Parathyroid adenoma (tissue), 2 donors: ENCODE results near the gene CD302.

Experiments used
- H2AFZ ChIP-seq: fragments of 300-600 bp; sonication (generic); one replicate; pipeline ENCODE4 v1.7.0; 2017; ENCODE audit warnings: antibody characterized with exemption, mild to moderate bottlenecking
- H3K27ac ChIP-seq: fragments of 300-600 bp; sonication (generic); one replicate; pipeline ENCODE4 v1.7.0; 2017
- H3K27me3 ChIP-seq: fragments of 300-600 bp; sonication (generic); one replicate; pipeline ENCODE4 v1.7.0; 2017; ENCODE audit warnings: low read length; ENCODE audit not compliant: control insufficient read depth, insufficient read depth
- H3K36me3 ChIP-seq: fragments of 300-600 bp; sonication (generic); one replicate; pipeline ENCODE4 v1.7.0; 2017; ENCODE audit warnings: low read length; ENCODE audit not compliant: control insufficient read depth, insufficient read depth
- H3K4me1 ChIP-seq: fragments of 300-600 bp; sonication (generic); one replicate; pipeline ENCODE4 v1.7.0; 2017; ENCODE audit warnings: control low read depth
- H3K4me2 ChIP-seq: fragments of 300-600 bp; sonication (generic); one replicate; pipeline ENCODE4 v1.7.0; 2017; ENCODE audit warnings: low read length
- H3K4me3 ChIP-seq: fragments of 300-600 bp; sonication (generic); one replicate; pipeline ENCODE4 v1.7.0; 2017; ENCODE audit warnings: low read depth, low read length
- H3K79me2 ChIP-seq: fragments of 300-600 bp; sonication (generic); one replicate; pipeline ENCODE4 v1.7.0; 2017; ENCODE audit warnings: control low read depth
- H3K9ac ChIP-seq: fragments of 300-600 bp; sonication (generic); one replicate; pipeline ENCODE4 v1.7.0; 2017; ENCODE audit warnings: mild to moderate bottlenecking
- H3K9me3 ChIP-seq: fragments of 300-600 bp; sonication (generic); one replicate; pipeline ENCODE4 v1.7.0; 2017; ENCODE audit warnings: low read length; ENCODE audit not compliant: control insufficient read depth
- TF ChIP-seq, protein P1 (sequence below): fragments of 300-600 bp; sonication (generic); IDR thresholded peaks from one replicate; pipeline ENCODE4 v1.7.0; 2017; ENCODE audit warnings: antibody characterized with exemption, mild to moderate bottlenecking
- donor health status: primary hyperparathyroidism.

CD302 gene

DNA sequence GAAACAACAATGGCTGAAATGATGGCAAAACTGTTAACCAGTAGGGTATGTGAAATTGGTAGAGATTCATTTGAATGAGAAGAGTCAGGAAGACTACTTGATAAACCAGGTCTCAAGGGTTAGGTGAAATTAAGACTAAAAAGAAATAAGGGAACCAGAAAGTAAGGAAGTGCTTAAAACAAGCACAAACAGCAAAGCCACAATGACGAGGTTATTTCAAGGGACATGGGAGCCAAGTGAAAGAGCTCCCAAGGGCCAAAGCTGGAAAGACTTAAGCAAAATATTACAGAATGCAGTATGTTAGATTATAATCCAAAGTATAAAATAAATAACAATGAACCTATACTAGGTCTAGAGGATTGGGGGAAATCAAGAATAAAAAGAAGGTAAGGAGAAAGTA lies 19.3 kb upstream of the CD302 start:
- Histone ChIP-seq H3K27me3 (no peaks in the 10 kb centered on the region), H2AFZ (no peak overlapping the region), H3K36me3 (no peaks in the 10 kb centered on the region), H3K27ac (no peak overlapping the region), H3K4me1 (no peaks in the 10 kb centered on the region), H3K4me3 (no peak overlapping the region), H3K4me2 (no peak overlapping the region), H3K79me2 (no peaks in the 10 kb centered on the region), H3K9ac (no peak overlapping the region), H3K9me3 (no peaks in the 10 kb centered on the region)
- TF ChIP-seq, protein P1, sequence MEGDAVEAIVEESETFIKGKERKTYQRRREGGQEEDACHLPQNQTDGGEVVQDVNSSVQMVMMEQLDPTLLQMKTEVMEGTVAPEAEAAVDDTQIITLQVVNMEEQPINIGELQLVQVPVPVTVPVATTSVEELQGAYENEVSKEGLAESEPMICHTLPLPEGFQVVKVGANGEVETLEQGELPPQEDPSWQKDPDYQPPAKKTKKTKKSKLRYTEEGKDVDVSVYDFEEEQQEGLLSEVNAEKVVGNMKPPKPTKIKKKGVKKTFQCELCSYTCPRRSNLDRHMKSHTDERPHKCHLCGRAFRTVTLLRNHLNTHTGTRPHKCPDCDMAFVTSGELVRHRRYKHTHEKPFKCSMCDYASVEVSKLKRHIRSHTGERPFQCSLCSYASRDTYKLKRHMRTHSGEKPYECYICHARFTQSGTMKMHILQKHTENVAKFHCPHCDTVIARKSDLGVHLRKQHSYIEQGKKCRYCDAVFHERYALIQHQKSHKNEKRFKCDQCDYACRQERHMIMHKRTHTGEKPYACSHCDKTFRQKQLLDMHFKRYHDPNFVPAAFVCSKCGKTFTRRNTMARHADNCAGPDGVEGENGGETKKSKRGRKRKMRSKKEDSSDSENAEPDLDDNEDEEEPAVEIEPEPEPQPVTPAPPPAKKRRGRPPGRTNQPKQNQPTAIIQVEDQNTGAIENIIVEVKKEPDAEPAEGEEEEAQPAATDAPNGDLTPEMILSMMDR = no peak

DNA sequence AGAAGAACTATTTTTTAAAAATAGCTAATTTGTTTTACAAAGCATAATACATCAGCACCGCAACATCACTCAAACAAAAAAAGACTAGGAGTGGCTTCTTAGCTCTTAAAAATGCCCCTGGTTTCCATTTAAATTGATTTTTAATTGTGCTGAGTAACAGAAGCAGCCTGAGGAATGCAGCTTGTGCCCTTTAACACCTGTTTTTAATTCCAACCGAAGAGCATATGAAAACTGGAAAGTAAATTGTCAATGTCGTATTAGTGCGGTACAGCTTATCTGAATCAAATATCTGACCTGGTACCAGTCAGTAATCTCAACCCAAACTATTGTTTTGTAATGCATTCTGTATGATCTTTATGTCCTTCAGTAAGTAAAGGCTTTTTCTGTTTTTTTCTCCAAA lies 13.2 kb upstream of the CD302 start:
- H3K4me3 ChIP-seq = no peak overlapping the region
- H3K9ac ChIP-seq = no peak overlapping the region
- no peaks in the 10 kb centered on the region for H3K27me3 ChIP-seq
- TF ChIP-seq, protein P1 = no peak
- no peak overlapping the region for H2AFZ ChIP-seq
- H3K4me2 ChIP-seq = no peak overlapping the region
- H3K36me3 ChIP-seq = no peaks in the 10 kb centered on the region
- H3K79me2 ChIP-seq = no peaks in the 10 kb centered on the region
- no peaks in the 10 kb centered on the region for H3K9me3 ChIP-seq
- H3K27ac ChIP-seq = no peak overlapping the region
- H3K4me1 ChIP-seq = no peaks in the 10 kb centered on the region

DNA sequence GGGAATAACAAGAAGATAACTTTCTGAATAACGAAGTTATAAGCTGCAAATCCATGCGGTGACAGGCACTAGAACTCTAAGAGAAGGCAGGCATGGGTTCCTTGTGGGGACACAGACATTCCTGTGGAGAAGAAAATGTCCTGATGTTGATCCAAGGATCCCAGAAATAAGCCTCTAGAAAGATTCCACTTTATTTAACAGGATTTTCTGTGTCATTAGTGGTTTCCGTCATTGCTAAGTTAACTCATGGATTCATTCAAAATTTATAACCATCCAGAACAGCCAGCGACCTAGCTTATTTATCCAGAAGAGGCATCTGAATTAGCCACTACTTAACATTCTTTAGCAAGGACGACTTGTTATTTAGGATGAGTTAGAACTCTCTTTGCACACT lies 10.0 kb upstream of the CD302 start:
- Histone ChIP-seq H3K36me3 (no peaks in the 10 kb centered on the region), H3K27me3 (no peaks in the 10 kb centered on the region), H3K27ac (no peak overlapping the region), H3K4me3 (no peak overlapping the region), H3K9me3 (no peaks in the 10 kb centered on the region), H3K4me2 (no peak overlapping the region), H3K4me1 (no peaks in the 10 kb centered on the region), H3K9ac (no peak overlapping the region), H2AFZ (no peak overlapping the region), H3K79me2 (no peaks in the 10 kb centered on the region)
- TF ChIP-seq, protein P1 = no peak

DNA sequence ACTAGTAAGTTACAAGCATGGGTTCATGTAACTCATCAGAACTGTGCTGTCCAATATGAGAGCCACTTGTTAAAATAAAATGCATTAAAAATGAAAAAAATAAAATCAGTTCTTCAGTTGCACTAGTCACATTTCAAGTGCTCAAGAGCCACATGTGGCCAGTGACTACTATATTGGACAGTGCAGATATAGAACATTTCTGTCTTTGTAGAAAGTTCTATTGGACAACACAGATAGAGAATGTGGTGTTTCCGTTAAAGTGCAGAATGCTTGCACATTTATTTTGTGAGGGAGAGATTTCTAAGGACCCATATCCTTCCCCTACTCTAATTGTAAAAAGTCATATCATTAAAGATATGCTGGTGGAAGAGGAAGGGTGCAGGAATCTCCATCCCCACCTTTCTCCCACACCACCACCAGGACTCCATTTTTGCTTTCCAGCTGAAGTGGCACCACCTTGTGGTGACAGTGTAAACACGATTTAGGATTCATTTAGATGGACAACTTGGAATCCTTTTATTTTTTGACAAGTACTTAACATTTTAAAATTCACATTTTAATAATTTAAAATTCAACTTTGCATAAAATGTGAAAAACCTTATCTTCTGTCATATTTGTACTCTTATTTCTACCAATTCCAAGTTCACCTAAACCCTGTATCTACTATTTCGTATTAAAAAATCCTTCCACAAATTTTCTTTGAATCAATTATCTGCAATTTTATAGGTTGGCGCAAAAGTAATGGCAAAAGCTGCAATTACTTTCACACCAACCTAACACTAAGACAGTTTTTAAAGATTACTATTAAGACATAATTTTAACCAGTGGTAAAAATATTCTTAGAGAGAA lies 9.4 kb upstream of the CD302 start:
- no peak overlapping the region for H2AFZ ChIP-seq
- TF ChIP-seq, protein P1 = peak; percentile 69
- no peaks in the 10 kb centered on the region for H3K4me1 ChIP-seq
- no peak overlapping the region for H3K4me3 ChIP-seq
- H3K36me3 ChIP-seq = no peaks in the 10 kb centered on the region
- no peaks in the 10 kb centered on the region for H3K27me3 ChIP-seq
- no peak overlapping the region for H3K4me2 ChIP-seq
- no peaks in the 10 kb centered on the region for H3K9me3 ChIP-seq
- H3K79me2 ChIP-seq = no peaks in the 10 kb centered on the region
- no peak overlapping the region for H3K27ac ChIP-seq
- no peak overlapping the region for H3K9ac ChIP-seq

DNA sequence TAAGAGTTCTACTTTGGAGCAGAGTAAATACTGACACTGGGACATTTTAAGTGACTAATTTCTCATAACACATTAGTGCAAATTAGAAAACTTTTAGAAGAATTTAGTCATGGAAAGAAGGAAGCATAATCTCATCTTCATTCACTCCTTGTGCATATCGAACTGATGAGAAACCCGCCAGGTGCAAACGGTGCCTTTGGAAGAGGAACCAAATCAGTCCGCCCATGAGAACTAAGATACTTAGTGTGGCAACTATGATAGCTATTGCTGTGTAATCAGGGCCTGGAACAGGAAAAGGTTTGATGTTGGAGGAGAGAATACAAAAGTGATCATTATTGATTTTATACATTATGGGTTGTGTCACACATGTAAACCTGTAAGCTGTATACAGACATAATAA lies 6.9 kb upstream of the CD302 start:
- H3K36me3 ChIP-seq = no peaks in the 10 kb centered on the region
- no peaks in the 10 kb centered on the region for H3K9me3 ChIP-seq
- no peaks in the 10 kb centered on the region for H3K4me1 ChIP-seq
- TF ChIP-seq, protein P1 = no peak
- no peak overlapping the region for H3K9ac ChIP-seq
- no peak overlapping the region for H3K4me2 ChIP-seq
- no peaks in the 10 kb centered on the region for H3K27me3 ChIP-seq
- H3K27ac ChIP-seq = no peak overlapping the region
- H2AFZ ChIP-seq = no peak overlapping the region
- no peak overlapping the region for H3K4me3 ChIP-seq
- no peaks in the 10 kb centered on the region for H3K79me2 ChIP-seq
